NK-92 (cell line): ENCODE measurements around the gene FLYWCH2.
"Not testable (repeated sequence)": the region's sequence is repeated elsewhere in the genome, so short reads cannot be mapped to it uniquely, and the experiment has no call there.

Experiments used
- DNase-seq: peaks from one replicate; lab custom pipeline; 2025; ENCODE audit not compliant: unreplicated experiment; lab: John Stamatoyannopoulos, UW

The FLYWCH2 gene

DNA sequence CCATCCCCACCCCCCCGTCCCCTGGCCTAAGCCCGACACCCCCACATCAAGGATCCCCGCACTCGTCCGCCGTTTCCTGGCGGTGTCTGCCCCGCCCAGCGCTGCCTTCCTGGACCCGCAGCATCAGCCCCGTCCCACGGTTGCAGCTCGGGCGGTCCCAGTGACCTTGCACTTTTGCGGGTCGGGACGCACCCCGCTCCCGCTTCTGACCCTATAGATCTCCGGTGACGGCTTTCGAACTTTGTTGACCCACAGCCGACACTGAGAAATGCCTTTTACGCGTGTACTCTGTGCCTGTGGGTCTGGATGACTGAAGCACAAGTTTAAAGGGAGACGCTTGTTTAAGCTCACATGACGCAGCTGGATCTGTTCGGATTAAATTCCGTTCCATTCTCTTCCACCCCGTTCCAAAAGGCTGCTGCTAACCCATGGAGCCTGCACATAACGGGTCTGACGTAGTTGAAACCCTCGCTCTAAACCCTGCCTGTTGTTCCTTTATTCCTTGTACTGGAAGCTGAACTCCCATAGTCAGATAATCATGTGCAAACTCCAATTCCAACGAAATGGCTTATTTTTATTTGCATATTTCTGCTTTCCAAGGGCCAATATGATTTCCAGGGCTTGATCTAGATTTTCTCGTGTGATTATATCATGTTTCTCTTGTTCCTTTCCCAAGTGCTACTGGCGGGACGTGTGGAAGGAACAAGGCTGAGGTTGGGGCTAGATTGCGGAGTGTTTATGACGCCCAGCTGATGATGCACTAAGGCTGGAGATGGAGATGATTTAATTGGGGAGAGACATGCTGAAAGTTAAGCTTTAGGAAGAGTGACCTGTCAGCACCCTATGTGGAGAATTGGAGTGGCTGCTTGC is 29.6 kb downstream of the FLYWCH2 start:
- no peak for DNase-seq

DNA sequence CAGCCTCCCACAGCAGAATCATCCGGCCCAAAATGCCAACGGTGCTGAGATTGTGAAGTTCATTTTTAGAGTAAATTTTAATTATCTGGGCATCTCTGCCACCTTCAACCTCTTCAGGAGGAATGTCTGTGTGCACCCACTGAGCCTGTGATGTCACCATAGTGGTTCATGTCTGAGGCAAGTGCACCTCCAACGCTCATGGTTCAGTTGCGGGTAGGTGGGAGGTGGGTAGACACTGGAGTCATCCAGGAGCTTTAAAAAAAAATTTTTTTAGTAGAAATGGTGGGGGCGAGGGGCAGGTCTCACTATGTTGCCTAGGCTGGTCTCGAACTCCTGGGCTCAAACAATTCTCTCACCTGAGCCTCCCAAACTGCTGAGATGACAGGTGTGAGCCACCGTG is 30.6 kb downstream of the FLYWCH2 start:
- DNase-seq = no peak

DNA sequence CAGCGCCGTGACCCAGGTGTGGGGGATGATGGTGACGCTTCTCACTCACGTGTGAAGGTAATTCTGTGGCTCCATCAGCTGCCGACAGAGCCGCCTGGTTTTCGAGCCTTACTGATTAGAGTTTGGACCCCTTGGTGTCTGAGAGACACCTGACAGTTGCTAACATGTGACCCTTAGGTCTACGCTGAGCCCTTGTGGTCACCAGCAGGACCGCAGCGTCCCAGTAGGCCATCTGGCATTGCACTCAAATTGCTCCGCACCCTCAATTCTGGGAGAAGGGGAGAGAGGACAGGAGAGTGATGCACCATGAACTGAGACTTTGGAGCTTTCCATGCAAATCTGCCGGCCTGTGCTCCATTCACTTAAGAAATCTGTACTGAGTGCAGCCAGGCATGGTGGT is 31.2 kb downstream of the FLYWCH2 start:
- no peak for DNase-seq

DNA sequence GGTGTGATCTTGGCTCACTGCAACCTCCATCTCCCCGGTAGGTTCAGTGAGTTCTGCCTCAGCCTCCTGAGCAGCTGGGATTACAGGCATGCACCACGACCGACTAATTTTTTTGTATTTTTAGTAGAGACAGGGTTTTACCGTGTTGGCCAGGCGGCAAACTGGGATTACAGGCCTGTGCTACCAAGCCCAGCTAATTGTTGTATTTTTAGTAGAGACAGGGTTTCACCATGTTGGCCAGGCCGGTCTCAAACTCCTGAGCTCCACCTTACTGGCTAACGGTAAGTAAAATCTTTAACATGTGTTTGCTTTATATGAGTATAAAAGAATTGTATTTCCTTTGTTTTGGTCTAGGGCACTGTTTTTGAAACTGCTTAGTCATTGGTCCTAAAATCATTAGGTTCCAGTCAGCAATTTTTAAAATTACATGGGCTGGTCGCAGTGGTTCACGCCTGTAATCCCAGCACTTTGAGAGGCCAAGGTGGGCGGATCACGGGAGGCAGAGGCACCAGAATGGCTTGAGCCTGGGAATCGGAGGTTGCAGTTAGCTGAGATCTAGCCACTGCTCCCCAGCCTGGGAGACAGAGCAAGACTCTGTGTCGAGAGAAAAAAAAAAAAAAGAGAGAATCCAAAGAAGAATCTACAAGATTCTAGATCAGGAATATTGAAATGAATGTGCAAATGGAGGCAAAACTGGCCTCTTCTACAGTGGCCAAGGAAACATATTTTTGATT is 32.3 kb downstream of the FLYWCH2 start:
- no peak for DNase-seq

DNA sequence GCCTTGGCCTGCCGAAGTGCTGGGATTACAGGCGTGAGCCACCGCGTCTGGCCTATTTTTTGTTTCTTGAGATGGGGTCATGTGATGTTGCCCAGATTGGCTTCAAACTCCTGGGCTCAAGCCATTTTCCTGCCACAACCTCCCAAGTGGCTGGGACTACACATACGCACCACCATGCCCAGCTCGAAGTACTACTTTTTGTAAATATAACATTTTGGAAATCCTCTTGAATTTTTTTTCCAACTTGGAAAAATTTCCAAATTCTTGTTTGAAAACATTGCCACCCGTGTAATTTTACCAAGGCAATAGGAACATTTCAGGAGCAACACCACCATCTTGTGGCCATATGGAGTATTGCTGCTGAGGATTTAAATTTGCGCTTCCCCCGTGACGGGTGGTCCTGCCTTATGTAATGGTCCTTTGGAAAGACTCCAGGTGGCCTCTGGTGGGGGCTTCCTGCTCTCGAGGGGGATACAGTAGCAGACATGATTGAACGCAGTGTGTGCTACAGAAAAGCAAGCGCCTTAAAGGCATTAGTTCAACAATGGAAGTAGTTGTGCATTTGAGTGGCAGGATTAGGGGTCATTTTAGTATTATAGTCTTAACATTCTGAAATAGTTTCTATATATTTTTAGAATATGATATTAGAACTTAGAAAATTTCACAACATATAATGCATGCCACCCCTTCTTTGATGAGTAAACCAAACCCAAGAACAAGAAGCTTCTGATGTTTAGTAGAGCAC is 36.7 kb downstream of the FLYWCH2 start:
- DNase-seq = no peak

DNA sequence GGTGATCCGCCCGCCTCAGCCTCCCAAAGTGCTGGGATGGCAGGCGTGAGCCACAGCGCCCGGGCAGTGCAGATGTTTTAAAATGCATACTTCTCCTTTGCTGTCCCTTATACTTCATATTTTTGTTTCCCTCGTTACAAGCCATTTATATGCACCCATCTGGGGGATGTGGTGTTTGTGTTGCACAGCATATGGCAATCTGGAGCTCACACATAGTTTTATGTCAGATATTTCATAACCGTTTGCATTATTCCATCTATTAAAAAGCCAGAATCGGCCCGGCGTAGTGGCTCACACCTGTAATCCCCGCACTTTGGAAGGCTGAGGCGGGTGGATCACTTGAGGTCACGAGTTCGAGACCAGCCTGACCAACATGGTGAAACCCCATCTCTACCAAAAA is 40.5 kb downstream of the FLYWCH2 start:
- no peak for DNase-seq

DNA sequence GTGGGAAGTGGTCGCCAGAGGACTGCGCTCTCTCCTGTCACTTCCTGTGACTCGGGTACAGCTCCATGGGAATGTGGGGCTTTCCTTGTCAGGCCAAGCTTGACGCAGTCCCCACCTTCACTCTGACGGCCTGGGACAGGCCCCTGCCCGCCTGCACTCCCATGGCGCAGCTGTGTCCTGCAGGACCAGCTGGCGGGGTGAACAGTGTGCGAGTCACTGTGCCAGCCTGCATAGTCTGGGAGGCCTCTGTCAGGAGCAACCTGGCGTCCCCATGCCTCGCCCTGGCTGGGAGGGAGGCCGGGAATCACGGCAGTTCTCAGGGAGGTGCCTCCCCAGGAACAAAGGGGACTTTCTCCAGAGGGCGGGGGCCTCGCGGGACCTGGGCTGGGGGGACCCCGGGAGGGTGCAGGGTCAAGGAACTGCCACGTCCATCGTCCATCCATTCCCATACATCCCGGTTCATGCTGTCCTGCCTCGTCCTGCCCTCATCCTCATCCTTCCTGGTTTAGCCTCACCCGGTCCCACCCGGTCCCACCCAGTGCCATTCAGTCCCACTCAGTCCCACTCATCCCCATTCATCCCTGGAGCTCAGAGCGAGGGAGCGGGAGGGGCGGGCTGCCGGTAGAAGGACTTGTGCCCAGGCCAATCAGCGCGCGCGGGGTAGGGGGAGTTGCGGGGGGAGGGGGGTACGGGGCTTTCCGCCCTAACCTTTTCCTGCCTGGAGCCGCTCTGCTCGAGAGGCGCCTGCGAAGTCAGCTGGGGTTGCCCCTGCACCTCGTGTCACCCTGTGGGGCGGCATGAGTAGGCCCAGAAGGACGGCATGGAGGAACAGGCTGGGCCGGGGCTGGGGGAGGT is 42.1 kb downstream of the FLYWCH2 start:
- no peak for DNase-seq

DNA sequence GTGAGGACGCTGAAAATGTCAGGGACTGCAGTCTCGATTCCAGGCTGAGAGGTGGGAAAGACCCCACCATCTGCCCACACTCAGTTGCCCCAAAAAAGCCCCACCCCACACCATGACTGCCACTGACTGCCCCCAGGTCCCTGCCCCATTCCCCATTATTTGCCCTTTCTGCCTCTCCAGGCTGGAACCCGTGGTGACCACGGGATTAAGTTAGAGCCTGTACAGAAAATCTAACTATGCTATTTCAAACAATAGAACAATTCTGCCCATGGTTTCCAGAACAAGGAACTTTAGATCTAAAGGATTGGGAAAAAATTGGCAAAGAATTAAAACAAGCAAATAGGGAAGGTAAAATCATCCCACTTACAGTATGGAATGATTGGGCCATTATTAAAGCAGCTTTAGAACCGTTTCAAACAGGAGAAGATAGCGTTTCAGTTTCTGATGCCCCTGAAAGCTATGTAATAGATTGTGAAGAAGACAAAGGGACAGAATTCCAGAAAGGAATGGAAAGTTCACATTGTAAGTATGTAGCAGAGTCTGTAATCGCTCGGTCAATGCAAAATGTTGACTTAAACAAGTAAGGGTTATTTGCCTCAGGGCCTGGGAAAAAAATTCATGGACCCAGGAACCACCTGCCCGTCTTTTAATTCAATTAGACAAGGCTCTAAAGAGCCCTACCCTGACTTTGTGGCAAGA is 43.1 kb downstream of the FLYWCH2 start:
- DNase-seq = no peak

DNA sequence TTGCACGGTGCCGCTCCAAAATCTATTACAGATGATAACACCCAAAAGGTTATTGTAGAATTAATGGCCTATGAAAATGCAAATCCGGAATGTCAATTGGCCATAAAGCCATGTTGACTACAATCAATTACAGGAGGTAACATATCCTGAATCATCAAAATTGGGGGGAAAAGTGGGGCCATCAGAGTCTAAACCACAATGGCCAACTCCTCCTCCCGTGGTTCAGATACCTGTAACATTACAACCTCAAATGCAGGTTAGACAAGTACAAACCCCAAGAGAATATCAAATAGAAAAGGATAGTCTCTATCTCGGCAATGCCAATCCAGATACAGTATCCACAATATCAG is 43.6 kb downstream of the FLYWCH2 start:
- no peak for DNase-seq

DNA sequence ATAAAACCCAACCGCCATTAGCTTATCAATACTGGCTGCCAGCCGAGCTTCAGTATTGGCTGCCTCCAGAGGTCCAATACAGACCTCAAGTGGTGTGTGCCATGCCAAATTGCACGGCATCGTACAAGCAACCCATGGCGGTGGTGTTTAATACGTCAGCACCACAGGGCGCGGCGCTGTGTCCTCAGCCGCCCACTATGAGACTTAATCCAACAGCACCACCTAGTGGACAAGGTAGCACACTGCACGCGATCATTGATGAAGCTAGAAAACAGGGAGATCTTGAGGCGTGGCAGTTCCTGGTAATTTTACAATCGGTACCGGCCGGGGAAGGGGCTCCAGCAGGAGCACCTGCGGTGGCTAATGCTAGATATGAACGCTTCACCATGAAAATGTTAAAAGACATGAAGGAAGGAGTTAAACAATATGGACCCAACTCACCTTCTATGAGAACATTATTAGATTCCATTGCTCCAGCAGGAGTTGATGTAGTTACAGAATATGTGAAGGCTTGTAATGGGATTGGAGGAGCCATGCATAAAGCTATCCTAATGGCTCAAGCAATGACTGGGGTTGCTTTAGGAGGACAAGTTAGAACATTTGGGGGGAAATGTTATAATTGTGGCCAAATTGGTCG is 44.1 kb downstream of the FLYWCH2 start:
- no peak for DNase-seq

DNA sequence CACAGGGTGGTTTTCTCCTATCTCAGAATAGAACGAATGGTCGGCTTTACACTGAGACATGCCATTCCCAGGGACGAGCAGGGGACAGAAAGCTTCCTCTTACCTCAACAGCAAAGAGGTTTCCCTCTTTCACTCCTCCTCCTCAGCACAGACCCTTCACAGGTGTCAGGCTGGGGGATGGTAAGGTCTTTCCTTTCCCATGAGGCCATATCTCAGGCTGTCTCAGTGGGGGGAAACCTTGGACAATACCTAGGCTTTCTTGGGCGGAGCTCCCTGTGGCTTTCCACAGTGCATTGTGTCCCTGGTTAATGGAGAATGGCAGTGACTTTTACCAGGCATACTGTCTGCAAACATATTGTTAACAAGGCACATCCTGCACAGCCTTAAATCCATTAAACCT is 45.1 kb downstream of the FLYWCH2 start:
- DNase-seq = not testable (repeated sequence)

DNA sequence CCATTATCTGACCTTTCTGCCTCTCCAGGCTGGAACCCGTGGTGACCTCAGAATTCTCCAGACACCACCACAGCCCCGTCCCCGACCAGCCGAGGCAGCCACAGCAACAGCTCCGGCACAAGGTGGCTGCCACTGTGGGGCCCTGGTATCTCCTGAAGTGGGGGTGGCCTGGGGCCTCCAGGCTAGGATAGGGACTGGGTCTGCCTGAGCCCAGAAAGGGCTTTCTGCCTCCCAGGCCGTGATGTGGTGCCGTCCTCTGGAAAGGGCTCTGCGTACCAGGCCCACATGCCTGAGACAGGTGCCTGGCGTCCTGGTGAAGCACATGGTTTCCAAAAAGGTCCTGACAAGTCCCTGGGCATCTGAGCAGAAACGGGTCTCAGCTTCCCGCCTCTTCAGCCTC is 45.8 kb downstream of the FLYWCH2 start:
- no peak for DNase-seq

DNA sequence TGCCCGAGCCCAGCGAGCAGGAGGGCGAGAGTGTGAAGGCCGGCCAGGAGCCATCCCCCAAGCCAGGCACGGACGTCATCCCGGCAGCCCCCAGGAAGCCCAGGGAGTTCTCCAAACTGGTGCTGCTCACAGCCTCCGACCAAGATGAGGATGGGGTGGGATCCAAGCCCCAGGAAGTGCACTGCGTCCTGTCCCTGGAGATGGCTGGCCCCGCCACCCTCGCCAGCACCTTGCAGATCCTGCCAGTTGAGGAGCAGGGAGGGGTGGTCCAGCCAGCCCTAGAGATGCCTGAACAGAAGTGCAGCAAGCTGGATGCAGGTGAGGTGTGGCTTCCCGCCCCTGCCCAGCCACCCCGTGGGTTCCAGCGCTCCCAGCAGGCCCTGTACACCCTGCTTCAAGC is 46.7 kb downstream of the FLYWCH2 start:
- DNase-seq = no peak

DNA sequence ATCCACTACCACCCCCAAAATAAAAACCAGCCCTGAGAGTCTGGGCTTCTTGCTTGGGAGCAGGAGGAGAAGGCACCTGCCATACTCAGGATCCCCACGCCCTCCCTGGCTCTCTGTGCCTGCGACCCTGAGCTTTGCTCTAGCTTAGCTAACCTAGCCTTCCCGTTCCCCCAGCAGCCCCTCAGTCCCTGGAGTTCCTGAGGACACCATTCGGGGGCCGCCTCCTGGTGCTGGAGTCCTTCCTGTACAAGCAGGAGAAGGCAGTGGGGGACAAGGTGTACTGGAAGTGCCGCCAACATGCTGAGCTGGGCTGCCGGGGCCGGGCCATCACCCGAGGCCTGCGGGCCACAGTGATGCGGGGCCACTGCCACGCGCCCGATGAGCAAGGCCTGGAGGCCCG is 47.2 kb downstream of the FLYWCH2 start:
- no peak for DNase-seq

DNA sequence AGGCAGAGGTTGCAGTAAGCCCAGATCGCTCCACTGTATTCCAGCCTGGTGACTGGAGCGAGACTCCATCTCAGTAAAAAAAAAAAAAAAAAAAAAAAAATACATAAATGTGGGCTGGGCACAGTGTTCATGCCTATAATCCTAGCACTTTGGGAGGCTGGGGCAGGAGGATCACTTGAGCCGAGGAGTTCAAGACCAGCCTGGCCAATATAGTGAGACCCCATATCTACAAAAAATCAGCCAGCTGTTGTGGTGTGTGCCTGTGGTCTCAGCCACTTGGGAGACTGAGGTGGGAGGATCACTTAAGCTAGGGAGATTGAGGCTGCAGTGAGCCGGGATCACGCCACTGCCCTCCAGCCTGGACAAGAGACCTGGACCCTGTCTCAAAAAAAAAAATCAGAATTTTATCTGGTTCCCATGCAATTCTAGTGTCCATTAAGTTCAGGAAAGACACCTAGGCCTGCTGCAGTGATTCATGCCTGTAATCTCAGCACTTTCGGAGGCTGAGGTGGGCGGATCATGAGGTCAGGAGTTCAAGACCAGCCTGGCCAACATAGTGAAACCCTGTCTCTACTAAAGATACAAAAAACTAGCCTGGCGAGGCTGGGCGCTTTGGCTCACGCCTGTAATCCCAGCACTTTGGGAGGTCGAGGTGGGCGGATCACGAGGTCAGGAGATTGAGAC is 48.4 kb downstream of the FLYWCH2 start:
- not testable (repeated sequence) for DNase-seq

DNA sequence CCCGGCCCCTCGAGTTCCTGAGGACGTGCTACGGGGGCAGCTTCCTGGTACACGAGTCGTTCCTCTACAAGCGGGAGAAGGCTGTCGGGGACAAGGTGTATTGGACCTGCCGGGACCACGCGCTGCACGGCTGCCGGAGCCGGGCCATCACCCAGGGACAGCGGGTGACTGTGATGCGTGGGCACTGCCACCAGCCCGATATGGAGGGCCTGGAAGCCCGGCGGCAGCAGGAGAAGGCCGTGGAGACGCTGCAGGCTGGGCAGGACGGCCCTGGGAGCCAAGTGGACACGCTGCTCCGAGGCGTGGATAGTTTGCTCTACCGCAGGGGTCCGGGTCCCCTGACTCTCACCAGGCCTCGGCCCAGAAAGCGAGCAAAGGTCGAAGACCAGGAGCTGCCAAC is 50.1 kb downstream of the FLYWCH2 start:
- no peak for DNase-seq

DNA sequence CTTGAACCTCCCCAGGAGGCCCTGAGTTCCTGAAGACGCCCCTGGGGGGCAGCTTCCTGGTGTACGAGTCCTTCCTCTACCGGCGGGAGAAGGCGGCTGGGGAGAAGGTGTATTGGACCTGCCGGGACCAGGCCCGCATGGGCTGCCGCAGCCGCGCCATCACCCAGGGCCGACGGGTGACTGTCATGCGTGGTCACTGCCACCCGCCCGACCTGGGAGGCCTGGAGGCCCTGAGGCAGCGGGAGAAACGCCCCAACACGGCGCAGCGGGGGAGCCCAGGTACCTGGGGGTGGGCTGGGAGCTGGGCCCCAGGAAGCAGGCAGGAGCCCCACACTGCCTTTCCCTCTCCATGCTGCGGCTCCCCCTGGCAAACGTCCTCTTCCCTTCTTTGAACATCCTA is 50.7 kb downstream of the FLYWCH2 start:
- DNase-seq = no peak

DNA sequence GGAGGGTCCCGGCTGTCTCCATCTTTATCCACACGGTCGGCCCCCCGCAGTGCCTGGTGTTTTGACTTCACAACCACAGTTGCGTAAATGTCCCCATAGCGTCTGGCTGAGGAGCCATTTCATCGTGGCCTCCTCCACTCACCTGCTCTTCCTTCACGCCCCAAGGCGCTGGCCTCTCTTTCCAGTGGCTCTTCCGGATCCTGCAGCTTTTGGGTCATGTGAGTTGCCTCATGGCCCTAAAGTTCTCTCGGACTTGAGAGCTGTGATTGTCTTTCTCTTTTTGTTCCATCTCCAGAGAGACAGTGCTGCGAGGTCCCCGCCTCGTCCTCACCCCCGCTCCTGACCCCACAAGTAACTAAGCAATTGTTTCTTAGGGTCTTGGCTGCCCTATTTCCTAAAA is 51.4 kb downstream of the FLYWCH2 start:
- DNase-seq = no peak

DNA sequence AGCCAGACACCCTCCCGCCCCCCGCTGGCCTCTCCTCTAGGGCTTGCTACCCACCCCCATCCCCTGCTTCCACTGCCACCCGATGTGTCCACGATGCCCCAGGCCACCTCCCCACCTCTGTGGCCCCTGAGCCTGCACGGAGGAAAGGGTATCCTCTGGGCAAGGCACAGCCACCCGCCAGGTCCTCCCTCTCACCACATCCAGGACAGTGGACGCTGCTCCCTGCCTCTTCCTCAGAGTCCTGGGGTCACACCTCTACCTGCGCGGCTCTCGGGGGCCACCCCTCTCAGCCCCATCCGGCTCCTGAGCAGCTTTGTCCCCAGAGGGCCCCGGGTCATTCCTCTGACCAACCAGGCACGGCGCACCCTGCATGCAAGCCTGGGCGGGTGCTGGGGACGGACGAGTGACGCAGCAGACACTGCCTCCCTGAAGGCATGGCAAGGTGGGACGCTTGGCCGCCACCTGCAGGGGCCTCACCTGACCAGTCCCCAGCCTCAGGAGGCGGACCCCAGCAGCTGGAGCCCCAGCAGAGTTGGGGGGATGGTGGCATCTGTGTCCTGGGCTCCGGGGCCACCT is 53.5 kb downstream of the FLYWCH2 start:
- DNase-seq = no peak
